HG03520 (cell line): ENCODE results near the gene ITK.

ENCODE experiments used
- ATAC-seq: cut with Tn5 transposase; IDR thresholded peaks from one replicate; pipeline ENCODE4 v1.9.1; 2021; ENCODE audit warnings: mild to moderate bottlenecking, moderate library complexity; ENCODE audit not compliant: unreplicated experiment

The ITK gene

DNA sequence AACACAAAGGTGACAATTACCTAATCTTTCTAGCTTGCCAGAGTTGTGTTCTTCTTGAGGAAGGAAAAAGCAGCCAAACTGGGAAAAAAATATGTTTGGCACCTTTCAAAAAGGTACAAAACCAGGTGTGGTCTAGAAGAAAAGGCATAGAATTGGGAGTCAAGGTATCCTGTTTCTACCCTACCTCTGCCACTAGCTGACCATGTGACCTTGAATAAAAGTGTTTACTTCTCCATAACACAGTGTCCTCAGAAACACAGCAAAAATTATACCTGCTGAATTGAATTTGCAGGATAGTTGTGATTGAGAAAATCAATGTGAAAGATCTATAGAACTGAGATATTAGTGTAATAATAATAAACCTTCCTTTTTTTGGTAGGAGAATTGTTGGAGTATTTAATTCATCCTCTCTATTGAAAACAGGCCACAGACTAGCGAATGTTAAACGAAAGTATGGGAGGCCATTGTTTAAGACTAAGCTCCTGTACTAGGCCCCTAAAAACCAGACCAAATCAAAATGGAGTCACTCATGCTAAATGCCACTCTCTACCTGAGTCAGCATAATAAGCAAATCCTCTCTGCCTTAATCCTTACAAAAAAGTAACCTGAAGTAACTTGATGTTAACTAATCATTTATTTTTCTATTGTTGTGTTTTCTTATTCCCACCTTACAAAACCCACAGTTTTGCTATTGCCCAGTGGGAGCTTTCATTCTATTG lies 97.8 kb downstream of the ITK start:
- ATAC-seq, result no peak

DNA sequence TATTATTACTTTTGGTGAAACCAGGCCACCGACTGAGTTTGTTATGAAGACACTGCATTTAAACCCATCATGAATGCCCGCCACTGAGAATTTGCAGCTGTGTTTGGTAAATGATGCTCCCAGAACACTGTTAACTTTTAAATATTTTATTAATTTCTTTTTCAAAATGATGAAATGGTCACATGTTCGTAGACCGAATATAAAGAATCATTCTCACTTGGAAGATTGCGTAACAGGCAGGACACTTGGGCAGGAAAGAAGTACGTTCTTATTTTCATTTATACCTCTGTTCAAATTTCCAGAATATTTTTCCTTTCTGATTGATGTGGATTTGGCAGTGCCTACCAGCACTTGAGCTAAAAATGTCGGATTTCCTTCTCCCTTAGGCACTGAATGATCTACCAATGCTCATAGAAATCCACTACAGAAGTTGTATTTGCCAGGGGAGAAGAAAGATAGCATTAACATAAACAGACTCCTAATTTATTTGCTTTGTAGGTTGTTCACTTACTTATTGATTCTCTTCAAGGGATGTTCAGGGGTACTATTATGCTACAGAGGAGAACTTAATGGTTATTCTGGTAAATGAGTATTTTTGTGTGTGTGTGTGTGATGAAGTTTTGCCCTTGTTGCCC lies 99.1 kb downstream of the ITK start:
- ATAC-seq, result no peak

DNA sequence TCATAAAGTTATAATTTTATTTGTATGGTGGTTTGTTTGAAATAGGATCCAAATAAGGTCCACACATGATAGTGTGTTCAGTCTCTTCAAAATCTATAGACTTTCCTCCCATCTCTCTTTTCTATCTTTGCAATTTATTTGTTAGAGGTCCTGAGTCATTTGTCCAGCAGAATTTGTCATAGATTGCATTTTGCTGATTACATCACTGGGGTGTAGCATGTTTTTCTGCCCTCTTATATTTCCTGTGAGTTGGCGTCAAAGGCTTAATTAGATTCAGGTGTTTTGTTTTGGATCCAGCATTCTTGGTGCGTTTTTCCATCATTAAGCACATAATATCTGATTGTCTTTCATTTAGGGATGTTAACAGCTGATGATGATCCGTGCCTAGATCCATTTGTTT lies 100.3 kb downstream of the ITK start:
- no peak for ATAC-seq

DNA sequence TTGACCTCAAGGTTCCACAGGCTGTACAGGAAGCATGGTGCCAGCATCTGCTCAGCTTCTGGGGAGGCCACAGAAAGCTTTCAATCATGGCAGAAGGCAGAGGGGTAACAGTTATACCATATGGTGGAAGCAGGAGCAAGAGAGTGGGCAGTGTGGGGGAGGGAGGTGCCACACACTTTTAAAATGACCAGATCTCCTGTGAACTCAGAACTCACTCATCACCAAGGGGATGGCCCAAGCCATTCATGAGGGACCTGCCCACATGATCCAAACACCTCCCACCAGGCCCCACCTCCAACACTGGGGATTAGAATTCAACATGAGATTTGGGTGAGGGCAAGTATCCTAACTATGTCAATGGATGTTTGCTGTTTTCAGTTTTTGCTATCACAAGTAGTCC lies 101.5 kb downstream of the ITK start:
- ATAC-seq, result no peak

DNA sequence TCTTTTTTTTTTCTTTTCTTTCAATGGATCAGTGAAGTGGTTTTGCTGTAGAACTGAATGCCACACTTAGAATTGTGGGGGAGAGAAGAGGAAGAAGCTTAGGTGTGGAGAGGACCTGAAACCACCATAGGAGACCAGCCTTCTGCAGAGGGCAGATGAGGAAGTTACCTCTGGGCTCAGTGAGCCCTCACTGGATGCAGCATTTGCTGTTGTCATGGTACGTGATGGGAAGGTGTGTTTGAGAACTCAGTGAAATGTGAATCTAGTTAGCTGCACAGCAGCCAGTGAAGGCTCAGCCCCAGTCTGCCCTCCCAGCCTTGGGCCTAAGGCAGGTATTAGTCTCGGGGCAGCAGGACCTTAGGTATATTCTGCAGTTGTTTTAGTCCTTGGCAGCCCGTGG lies 102.8 kb downstream of the ITK start:
- ATAC-seq, result peak; percentile 99

DNA sequence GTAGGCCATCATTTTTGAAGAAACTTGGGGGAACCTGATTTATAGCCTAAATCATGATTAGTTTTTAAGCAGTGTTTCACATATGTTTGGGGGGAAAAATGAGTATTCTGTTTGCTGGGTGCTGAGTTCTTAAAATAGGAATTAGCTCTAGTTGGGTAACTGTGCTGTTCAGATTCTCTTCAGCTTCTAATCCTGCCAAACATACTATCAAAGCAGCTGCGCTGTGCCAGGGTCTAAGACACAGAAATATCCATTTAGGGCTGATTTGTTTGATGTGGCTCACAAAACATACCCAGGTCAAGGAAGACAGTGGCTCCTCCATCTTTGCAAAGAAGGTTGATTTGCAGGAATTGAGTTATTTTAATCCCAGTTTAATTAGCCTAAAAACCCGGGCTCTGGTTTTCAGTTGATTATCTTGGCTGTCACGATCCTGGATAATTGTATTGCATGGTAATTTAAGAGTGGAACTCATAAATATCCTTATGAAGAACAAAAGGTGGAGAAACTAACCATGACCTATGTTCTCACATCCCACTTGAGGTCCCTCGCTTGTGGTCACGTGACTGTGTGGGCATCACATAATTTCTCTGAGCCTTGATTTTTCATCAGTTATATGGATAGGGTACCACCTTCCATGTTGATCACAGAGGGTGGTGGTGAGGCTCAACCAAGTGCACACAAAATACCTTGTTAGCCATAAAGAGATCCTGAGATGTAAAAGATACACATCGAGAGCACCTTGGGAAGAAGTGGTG lies 104.0 kb downstream of the ITK start:
- no peak for ATAC-seq

DNA sequence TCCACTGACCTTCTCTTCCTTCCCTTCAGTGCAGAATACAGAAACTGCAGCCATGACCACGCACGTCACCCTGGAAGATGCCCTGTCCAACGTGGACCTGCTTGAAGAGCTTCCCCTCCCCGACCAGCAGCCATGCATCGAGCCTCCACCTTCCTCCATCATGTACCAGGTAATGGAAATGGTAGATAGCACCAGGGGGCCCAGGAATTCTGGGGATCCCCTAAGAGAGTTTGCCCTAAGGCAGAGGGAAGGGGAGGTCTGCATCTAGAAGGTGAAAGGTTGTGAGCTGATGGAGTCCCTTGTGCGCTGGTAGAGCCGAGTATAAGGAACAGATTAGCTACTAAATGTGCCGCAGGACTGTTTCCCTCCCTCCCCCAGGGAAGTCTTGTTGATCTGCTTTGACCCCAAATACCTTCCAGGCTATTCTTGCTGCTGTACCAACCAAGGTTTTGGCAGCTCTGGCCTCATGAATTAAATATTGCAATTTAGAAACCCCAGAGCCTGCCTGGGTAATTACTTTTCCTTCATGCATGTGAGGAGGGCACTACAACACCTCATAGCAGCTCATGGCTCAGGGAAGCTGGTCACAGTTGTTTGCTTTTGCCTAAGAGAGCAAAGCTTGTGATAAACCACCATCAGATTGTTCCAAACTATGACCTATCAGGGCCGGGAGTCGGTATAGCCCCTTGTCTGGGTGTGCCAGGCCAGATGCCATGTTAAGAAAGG lies 104.8 kb downstream of the ITK start:
- ATAC-seq, result no peak

DNA sequence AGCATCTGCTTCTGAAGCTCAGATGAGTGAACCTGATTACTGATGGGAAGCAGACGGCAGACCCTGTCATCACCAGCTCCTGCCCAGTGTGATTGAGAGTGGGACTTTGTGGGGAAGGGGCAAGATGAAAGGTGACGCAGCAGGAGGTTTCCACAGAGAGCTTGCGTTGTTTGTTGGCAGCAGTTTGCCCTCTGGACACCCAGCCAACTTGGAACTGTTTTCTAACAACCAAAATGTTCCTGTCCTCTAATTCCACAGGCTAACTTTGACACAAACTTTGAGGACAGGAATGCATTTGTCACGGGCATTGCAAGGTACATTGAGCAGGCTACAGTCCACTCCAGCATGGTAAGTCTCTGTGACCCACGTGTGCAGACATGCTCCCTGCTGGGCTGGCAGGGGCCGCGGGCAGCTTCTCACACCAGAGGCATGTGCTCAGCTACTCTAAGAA lies 106.1 kb downstream of the ITK start:
- no peak for ATAC-seq

DNA sequence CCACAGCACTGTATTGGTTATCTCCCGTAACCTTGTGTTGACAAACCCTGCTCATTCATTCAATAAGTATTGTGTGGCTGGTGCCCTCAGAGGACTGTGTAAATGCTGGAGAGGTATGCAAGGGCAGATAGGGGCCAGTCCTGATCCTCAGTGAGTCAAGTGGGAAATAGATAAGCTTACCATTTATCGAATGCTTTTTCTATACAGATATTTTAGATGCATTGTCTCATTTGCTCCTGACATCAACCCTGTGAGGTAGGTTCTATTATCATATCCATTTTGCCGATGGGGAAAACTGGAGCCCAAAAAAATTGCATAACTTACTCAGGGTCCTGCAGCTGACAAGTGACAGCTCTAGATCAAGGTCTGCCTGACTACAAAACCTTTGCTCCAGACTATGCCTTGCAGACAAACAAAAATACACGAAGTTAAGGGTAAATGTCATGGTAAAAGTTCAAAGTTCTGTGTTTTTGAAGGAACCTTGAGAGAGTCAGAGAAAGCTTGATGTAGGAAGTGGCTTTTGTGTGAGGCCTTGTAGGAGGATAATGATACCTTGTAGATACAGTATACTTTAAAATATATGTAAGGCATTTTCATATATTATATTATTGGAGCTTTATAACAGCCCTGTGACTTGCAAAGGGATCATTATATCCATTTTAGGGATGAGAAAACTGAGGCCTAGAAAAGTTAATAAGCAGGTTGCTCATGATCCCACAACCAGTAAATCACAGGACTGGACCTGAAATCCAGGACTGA lies 107.9 kb downstream of the ITK start:
- ATAC-seq, result no peak

DNA sequence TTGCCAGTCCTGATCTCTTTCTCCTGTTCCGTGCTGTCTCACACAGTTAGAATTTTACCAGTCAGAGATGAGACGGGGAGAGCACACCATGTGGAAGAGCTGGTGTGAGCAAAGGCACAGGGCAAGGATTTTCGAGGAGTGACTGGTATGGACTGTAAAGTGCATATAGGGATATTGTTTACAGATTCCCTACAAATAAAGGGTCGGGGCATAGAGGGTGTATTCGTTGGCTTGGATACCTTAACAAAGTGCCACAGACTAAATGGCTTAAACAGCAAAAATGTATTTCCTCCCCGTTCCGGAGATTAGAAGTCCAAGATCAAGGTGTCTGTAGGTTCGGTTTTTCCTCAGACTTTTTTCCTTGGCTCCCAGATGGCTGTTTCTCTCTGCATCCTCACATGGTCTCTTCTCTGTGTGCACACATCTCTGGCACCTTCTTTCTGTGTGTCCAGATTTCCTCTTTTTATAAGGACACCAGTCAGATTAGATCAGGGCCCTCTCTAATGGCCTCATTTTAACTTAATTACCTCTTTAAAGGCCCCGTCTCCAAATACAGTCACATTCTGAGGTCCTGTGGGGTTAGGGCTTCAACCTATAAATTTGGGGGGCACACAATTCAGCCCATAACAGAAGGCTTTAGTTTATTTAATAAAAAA lies 108.7 kb downstream of the ITK start:
- ATAC-seq, result no peak

DNA sequence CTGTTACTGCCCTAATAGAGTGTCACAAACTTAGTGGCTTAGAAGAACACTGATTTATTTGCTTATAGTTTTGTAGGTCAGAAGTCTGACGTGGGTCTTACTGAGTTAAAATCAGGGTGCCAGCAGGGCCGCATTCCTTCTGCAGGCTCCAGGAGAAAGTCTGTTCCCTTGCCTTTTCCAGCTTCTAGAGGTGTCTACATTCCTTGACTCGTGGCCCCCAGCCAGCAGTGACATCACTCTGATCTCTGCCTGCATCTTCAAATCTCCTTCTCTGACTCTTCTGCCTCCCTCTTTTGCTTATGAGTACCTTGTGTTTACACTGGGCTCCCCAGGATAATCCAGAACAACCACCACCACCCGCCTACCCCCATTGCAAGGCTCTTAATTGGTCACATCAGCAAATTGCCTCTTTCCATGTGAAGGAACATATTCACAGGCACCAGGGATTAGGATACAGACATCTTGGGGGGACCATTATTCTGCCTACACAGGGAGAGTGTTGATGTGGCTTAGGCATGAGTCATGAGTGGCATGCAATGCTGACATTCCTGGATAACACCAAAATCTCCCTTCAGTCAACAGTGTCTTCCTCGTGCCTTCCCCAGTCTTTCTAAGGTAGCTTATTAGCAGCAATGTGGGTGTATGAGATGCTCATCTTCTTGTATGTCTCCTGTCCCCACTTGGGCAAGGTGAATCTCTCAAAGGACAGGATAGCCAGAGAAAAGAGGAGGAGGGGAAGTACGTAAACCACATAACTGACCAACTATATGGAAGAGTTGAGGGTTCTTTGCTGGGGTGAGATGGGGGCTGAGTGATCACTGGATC lies 109.7 kb downstream of the ITK start:
- ATAC-seq, result no peak

DNA sequence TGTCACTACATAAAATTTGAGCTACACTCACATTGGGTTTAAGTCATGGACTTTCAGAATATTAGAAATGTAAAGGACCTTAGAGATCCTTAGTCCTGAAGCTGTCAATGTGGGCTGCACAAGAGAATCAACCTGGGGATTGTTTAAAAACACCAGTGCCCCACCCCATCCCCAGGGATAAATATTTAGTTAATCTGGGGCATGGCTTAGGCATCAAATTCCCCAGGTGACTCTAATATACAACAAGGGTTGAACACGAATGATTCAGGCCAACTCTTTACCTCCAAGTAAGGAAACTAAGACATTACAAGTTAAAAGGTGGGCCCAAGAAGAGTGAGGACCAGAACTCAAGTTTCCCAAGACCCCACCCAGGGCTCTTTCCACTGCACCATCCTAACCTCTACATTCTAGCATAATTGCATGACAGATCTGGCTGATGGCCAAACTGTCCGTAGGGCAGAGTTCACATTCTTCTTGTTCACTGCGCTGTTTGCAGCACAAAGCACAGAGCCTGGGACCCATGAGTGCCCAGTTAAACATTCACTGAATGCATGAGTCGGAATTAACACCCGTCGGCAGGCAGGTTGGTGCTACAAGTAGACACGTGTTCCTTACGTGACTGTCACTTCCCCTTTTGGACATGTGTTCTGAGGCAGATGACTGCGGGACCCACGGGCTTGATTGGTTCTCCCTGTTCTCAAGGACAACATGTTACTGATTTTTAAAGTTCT lies 110.5 kb downstream of the ITK start:
- peak; percentile 83 for ATAC-seq

DNA sequence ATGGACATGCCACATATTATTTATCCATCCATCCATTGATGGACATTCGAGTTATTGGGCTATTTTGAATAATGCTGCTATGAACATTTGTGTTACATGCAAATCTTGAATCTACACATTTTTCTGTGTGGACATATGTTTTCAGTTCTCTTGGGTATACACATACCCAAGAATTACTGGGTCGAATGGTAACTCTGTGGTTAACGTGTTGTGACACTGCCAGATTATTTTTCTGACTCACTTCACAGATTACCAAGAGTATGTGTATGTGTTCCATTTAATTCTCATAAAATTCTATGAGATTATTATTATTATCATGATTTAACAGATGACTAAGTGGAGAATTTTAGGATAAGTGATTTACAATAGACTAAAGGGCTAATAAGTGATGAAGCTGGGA lies 112.0 kb downstream of the ITK start:
- no peak for ATAC-seq

DNA sequence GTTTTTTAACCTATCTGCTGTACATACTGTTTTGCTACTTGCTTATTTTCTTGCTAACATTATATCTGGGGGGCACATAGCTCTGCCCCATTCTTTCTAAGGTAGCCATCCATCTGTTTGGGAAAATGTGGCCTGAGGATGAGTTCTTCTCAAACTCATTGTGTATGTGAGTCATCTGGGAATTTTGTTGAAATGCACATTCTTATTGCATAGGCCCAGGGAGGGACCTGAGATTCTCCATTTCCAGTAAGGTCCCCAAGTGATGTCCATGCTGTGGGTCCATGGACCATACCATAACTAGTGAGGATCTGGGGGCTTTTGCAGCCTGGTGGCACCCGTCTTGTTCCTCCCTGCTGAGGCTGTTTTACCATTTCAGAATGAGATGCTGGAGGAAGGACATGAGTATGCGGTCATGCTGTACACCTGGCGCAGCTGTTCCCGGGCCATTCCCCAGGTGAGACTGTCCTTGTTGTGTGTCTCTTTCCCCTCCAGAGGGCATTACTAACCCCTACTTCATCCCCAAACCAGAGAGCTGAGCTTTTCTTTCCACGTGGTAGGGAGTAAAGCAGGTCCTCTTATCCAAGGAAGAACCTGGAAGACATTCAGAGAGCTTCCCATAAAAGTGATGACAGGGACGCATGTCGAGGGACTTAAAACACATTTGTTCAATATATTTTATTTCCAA lies 113.9 kb downstream of the ITK start:
- no peak for ATAC-seq

DNA sequence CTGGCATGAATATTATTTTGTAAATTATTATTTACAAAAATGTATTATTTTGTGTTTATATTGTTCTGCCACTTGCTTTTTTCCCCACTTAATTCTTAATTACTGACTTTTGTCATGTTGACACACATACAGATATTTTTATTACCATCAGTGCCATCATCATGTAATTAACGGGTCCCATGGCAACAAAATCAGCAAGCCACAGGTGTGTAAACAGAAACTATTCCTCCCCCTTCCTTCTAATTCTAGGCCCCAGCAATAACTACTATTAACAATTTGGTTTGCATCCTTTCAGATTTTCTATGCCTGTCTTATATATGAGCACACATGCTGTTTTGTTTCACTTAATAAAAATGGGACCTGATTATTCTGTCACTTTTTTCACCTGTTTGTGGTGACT lies 114.6 kb downstream of the ITK start:
- ATAC-seq, result no peak

DNA sequence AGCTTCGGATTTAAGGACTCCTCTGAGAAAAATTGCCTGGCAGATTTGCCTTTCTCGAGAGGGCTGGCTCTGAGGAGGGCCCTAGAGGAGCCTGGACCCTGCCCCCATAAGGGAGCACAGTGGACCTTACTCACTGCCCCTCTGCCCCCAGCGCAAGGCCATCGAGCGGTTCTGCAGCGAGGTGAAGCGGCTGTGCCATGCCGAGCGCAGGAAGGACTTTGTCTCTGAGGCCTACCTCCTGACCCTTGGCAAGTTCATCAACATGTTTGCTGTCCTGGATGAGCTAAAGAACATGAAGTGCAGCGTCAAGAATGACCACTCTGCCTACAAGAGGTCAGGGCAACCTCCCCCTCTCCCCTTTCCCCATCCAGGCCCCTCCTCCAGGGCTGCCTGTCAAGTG lies 119.9 kb downstream of the ITK start:
- no peak for ATAC-seq

DNA sequence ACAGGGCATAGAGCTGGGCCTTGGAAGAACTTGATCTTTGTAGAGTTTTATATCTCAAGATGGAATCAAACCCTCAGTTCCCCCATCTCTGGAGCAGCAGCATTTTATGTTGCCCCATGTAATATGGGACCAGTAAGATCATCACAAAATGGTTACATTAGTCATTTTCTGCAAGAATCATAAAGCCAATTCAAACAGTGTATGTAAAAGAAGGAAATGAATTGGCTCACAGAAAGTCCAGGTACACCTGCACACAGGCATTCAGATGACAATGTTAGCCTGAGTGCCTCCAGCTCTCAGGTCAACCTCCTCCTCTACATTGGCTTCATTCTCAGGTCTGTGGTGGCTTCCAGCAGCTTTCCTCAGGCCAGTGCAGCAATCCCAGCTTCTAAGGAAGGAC lies 120.4 kb downstream of the ITK start:
- no peak for ATAC-seq

DNA sequence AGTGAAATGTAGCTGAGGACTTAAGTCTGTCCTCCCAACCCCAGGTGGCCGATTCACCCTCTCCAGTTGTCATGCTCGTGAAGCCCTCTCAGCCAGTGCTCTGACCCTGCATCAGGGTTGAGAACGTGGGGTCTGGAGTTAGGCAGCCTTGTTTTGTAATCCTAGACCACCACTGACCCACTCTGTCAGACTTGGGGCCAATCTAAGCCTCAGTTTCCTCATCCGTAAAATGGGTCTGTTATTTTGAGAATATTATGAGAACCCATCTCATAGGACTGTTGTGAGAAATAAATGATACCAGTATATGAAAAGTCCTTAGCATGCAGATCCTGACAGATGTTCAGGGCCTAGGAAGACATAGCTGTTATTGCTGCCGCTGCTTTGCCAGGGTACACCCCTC lies 122.4 kb downstream of the ITK start:
- no peak for ATAC-seq
